ENCODE results near the gene ARHGEF4. TPM values are rescaled to one million over a fixed set of nuclear protein-coding genes. Genes with fewer than 3 reads are reported as not detected.

Gene ARHGEF4
- total RNA-seq, 1 experiment from 2014 or later: 12.6 TPM

DNA sequence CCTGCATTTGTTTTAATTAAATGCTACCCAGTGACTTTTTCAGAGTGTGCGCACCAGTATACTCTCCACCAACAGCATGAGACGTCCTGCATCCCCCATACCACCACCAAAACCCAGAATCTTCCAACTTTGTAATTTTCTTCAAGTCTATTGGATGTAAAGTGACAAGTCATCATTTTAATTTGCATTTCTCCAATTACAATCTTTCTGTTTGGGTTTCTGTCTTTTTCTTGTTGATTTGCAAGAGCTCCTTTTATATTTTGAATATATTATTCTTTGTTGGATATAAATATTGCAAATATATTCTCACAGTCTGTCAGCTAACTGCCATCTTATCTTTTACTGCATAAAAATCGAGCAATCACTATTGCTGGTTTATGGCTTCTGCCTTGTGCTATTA is 160.0 kb downstream of the ARHGEF4 start:
- Histone ChIP-seq H3K56ac (ENCODE audit: insufficient read length, low read depth, low read length) (no peak overlapping the region), H3K79me2 (ENCODE audit: insufficient read depth, low read length) (no peaks in the 10 kb centered on the region), H3K4me1 (ENCODE audit: insufficient read depth, low read length) (no peaks in the 10 kb centered on the region), H2BK120ac (ENCODE audit: low read depth, low read length, poor library complexity, severe bottlenecking) (no peak overlapping the region), H3K27ac (ENCODE audit: insufficient read length, low read depth, low read length) (no peak overlapping the region), H3K9me3 (ENCODE audit: control insufficient read depth, low read depth, low read length) (no peaks in the 10 kb centered on the region), H2BK15ac (ENCODE audit: low read depth, low read length) (no peak overlapping the region), H2AK5ac (ENCODE audit: insufficient read length, low read length) (no peak overlapping the region), H2BK12ac (ENCODE audit: insufficient read length, low read depth, low read length) (no peak overlapping the region), H3K23me2 (ENCODE audit: insufficient read length, low read depth, low read length, poor library complexity, severe bottlenecking) (no peaks in the 10 kb centered on the region), H4K8ac (replicated peaks; ENCODE audit: insufficient read length, low read depth, low read length) (no peak overlapping the region), H3K4ac (ENCODE audit: low read depth, low read length) (no peak overlapping the region), H2AFZ (ENCODE audit: low read length) (no peak overlapping the region), H3K18ac (ENCODE audit: insufficient read length, low read depth, low read length) (no peak overlapping the region), H4K20me1 (ENCODE audit: control insufficient read depth, insufficient read depth, insufficient read length) (no peaks in the 10 kb centered on the region), H3K27me3 (ENCODE audit: insufficient read depth, low read length) (no peaks in the 10 kb centered on the region), H4K5ac (ENCODE audit: insufficient read length, low read depth, low read length) (no peak overlapping the region), H3K79me1 (ENCODE audit: insufficient read depth, low read depth, low read length, poor library complexity, severe bottlenecking) (no peaks in the 10 kb centered on the region), H3K14ac (ENCODE audit: insufficient read depth, low read length) (no peak overlapping the region), H2BK20ac (ENCODE audit: low read depth, low read length, poor library complexity, severe bottlenecking) (no peak overlapping the region), H3T11ph (ENCODE audit: low read length) (no peak overlapping the region), H4K91ac (ENCODE audit: insufficient read length, low read depth, low read length) (no peak overlapping the region), H3K23ac (ENCODE audit: insufficient read length, low read depth, low read length) (no peak overlapping the region), H3K4me2 (ENCODE audit: insufficient read depth, insufficient read length, low read length) (no peak overlapping the region), H3K9ac (ENCODE audit: extremely low read depth, insufficient read length, low read length) (no peak overlapping the region), H2BK5ac (ENCODE audit: insufficient read length, low read length) (no peak overlapping the region)
- no peak for DNase-seq
- H3K27me3 Mint-ChIP-seq (ENCODE audit: low read depth): no peaks in the 10 kb centered on the region; the same call in 1 of the 2 replicates
- H3K4me3 Mint-ChIP-seq: no peak overlapping the region
- no peak overlapping the region for H3K27ac Mint-ChIP-seq
- no peaks in the 10 kb centered on the region; a peak in 1 of 5 replicates for H3K9me3 Mint-ChIP-seq
- H3K4me1 Mint-ChIP-seq: peaks cover 3 to 9% of the 10 kb centered on the region in 2 experiments; a peak in 3 of 4 replicates
- WGBS (ENCODE audit: extremely low coverage, insufficient read length, low lambda C conversion rate): no CpG with 5 or more reads among the region's 3 CpGs
- peaks cover 0 to 4% (median 2%) of the 10 kb centered on the region in 3 experiments; a peak in 4 of 7 replicates for H3K36me3 Mint-ChIP-seq (ENCODE audit: insufficient read depth in 1 of 3, low read depth in 3 of 3)
- no peak for TF ChIP-seq CTCF (conservative IDR thresholded peaks at IDR 0.05)
